Activated CD4-positive, alpha-beta T cell treated with anti-CD3 and anti-CD28 coated beads for 24 hours (primary cell): ENCODE results near the gene PTPRM.

Experiments
- DNase-seq, 2 donors: peaks; one replicate each; pipeline ENCODE4 v3.0.0-alpha.2; 2020; ENCODE audit warnings: low read depth in 2 of 2

Gene PTPRM

GRCh38 chr18:7757175-7757574 is 190.1 kb downstream of the PTPRM start:
- no peak for DNase-seq

GRCh38 chr18:7758764-7759163 is 191.6 kb downstream of the PTPRM start:
- no peak for DNase-seq

- DNase-seq: no peak
Measured at GRCh38 chr18:7760967-7761948, 194.1 kb downstream of the PTPRM start.

- DNase-seq: no peak
Measured at GRCh38 chr18:7764405-7764804, 197.3 kb downstream of the PTPRM start.

- DNase-seq: no peak
Measured at GRCh38 chr18:7766346-7766745, 199.2 kb downstream of the PTPRM start.

- DNase-seq: no peak
Measured at GRCh38 chr18:7766817-7767216, 199.7 kb downstream of the PTPRM start.

- DNase-seq: no peak
Measured at GRCh38 chr18:7770908-7771307, 203.8 kb downstream of the PTPRM start.

GRCh38 chr18:7772510-7772888 is 205.4 kb downstream of the PTPRM start:
- no peak for DNase-seq

- no peak for DNase-seq
Measured at GRCh38 chr18:7772951-7773350, 205.8 kb downstream of the PTPRM start.

GRCh38 chr18:7775128-7775527 is 208.0 kb downstream of the PTPRM start:
- no peak for DNase-seq

GRCh38 chr18:7775843-7776242 is 208.7 kb downstream of the PTPRM start:
- DNase-seq: no peak

- no peak for DNase-seq
Measured at GRCh38 chr18:7778181-7778580, 211.1 kb downstream of the PTPRM start.

GRCh38 chr18:7779211-7779610 is 212.1 kb downstream of the PTPRM start:
- DNase-seq: no peak

GRCh38 chr18:7784171-7784570 is 217.1 kb downstream of the PTPRM start:
- no peak for DNase-seq

GRCh38 chr18:7786569-7786968 is 219.5 kb downstream of the PTPRM start:
- no peak for DNase-seq

- DNase-seq: no peak
Measured at GRCh38 chr18:7787339-7787738, 220.2 kb downstream of the PTPRM start.

- DNase-seq: no peak
Measured at GRCh38 chr18:7789856-7790552, 222.9 kb downstream of the PTPRM start.

GRCh38 chr18:7793100-7793499 is 226.0 kb downstream of the PTPRM start:
- DNase-seq: no peak

- DNase-seq: no peak
Measured at GRCh38 chr18:7803956-7804469, 236.9 kb downstream of the PTPRM start.

- DNase-seq: no peak
Measured at GRCh38 chr18:7805096-7805495, 238.0 kb downstream of the PTPRM start.

GRCh38 chr18:7805880-7806279 is 238.8 kb downstream of the PTPRM start:
- no peak for DNase-seq

GRCh38 chr18:7807936-7808453 is 240.9 kb downstream of the PTPRM start:
- DNase-seq: no peak

GRCh38 chr18:7808992-7809391 is 241.9 kb downstream of the PTPRM start:
- DNase-seq: no peak
